ENCODE data around the gene TAF6.

The TAF6 gene

DNA sequence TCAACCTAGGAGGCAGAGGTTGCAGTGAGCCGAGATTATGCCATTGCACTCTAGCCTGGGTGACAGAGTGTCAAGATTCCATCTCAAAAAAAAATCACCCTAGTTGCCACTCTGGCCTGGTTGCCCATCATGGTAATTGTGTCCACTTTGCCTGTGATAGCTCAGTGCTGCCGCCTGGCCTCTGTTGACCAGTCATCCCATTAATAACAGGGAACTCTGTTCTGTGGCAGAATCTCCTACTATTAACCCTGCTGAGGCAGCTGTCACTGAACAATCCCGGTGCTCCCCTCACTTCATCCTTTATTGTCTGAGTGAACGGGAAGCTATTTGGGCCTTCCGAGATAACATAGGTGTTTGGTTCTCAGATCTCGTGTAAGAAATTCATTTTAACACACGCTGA, 52.2 kb downstream of the TAF6 start:
- TF ChIP-seq RAD21 (IDR thresholded peaks at IDR 0.05; ENCODE audit: low read depth) (no peak), TCF12 (IDR thresholded peaks at IDR 0.05; ENCODE audit: low read depth) (no peak), ZBTB7A (IDR thresholded peaks at IDR 0.05; ENCODE audit: low read depth) (no peak), TAF1 (IDR thresholded peaks at IDR 0.05; ENCODE audit: low read depth) (no peak), TEAD4 (IDR thresholded peaks at IDR 0.05) (no peak), EGR1 (IDR thresholded peaks at IDR 0.05) (no peak), CREB1 (IDR thresholded peaks at IDR 0.05; ENCODE audit: low read depth) (no peak)
- TF ChIP-seq, protein P1, sequence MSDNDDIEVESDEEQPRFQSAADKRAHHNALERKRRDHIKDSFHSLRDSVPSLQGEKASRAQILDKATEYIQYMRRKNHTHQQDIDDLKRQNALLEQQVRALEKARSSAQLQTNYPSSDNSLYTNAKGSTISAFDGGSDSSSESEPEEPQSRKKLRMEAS (IDR thresholded peaks at IDR 0.05) = no peak
- TF ChIP-seq, protein P2, sequence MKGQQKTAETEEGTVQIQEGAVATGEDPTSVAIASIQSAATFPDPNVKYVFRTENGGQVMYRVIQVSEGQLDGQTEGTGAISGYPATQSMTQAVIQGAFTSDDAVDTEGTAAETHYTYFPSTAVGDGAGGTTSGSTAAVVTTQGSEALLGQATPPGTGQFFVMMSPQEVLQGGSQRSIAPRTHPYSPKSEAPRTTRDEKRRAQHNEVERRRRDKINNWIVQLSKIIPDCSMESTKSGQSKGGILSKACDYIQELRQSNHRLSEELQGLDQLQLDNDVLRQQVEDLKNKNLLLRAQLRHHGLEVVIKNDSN (IDR thresholded peaks at IDR 0.05) = no peak
- TF ChIP-seq, protein P3, sequence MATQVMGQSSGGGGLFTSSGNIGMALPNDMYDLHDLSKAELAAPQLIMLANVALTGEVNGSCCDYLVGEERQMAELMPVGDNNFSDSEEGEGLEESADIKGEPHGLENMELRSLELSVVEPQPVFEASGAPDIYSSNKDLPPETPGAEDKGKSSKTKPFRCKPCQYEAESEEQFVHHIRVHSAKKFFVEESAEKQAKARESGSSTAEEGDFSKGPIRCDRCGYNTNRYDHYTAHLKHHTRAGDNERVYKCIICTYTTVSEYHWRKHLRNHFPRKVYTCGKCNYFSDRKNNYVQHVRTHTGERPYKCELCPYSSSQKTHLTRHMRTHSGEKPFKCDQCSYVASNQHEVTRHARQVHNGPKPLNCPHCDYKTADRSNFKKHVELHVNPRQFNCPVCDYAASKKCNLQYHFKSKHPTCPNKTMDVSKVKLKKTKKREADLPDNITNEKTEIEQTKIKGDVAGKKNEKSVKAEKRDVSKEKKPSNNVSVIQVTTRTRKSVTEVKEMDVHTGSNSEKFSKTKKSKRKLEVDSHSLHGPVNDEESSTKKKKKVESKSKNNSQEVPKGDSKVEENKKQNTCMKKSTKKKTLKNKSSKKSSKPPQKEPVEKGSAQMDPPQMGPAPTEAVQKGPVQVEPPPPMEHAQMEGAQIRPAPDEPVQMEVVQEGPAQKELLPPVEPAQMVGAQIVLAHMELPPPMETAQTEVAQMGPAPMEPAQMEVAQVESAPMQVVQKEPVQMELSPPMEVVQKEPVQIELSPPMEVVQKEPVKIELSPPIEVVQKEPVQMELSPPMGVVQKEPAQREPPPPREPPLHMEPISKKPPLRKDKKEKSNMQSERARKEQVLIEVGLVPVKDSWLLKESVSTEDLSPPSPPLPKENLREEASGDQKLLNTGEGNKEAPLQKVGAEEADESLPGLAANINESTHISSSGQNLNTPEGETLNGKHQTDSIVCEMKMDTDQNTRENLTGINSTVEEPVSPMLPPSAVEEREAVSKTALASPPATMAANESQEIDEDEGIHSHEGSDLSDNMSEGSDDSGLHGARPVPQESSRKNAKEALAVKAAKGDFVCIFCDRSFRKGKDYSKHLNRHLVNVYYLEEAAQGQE (IDR thresholded peaks at IDR 0.05; ENCODE audit: low read depth) = no peak

DNA sequence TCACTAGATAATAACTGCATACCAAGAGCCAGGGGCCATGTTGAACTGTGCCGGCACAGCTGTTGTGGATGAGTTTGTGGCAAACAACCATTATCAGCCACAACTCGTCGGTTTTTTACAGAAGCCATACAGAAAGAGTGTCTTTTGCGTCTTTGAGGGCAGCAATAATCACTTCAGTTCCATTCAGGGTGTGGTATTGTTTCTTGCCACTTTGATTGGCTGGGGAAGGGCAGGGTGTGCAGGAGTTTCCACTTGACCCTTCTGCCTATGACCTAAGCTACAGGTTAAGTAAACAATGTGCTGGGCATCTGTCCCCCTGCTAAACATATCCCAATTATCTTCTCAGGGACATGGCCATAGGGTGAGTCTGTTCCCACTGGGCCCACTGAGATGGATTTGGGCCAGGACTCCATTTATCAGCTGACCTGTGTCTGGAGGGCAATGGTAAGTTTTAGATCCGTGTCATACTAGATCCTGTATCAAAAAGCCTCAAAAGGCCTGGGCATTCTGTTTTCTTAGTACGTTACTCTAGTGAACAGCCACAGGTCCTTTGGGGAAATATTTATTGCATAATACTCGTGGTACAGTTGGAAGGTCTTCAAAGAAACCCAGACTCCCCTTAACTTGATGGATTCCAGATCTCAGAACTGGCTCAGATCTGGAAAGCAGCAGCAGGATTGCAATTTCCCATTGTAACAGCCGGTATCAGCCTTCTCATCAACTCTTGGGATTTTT, 53.5 kb downstream of the TAF6 start:
- TF ChIP-seq TEAD4 (IDR thresholded peaks at IDR 0.05) (no peak), NFIC (IDR thresholded peaks at IDR 0.05) (no peak), EGR1 (IDR thresholded peaks at IDR 0.05) (no peak), RAD21 (IDR thresholded peaks at IDR 0.05; ENCODE audit: low read depth) (no peak), CEBPB (IDR thresholded peaks at IDR 0.05) (no peak), EP300 (IDR thresholded peaks at IDR 0.05; ENCODE audit: borderline replicate concordance) (no peak), YY1 (IDR thresholded peaks at IDR 0.05; ENCODE audit: low read depth) (no peak), TAF1 (IDR thresholded peaks at IDR 0.05; ENCODE audit: low read depth) (no peak), FOXM1 (IDR thresholded peaks at IDR 0.05; ENCODE audit: borderline replicate concordance, low read depth) (no peak), ZBTB7A (IDR thresholded peaks at IDR 0.05; ENCODE audit: low read depth) (no peak)
- TF ChIP-seq, protein P1 (IDR thresholded peaks at IDR 0.05) = no peak
- TF ChIP-seq, protein P2 (IDR thresholded peaks at IDR 0.05) = no peak

DNA sequence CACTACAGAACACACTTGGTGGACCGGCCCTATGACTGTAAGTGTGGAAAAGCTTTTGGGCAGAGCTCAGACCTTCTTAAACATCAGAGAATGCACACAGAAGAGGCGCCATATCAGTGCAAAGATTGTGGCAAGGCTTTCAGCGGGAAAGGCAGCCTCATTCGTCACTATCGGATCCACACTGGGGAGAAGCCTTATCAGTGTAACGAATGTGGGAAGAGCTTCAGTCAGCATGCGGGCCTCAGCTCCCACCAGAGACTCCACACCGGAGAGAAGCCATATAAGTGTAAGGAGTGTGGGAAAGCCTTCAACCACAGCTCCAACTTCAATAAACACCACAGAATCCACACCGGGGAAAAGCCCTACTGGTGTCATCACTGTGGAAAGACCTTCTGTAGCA, 55.0 kb downstream of the TAF6 start:
- TF ChIP-seq CEBPB (IDR thresholded peaks at IDR 0.05) = no peak
- TF ChIP-seq EP300 (IDR thresholded peaks at IDR 0.05; ENCODE audit: borderline replicate concordance) = no peak
- TF ChIP-seq, protein P3 (IDR thresholded peaks at IDR 0.05; ENCODE audit: low read depth) = no peak
- TF ChIP-seq TAF1 (IDR thresholded peaks at IDR 0.05; ENCODE audit: low read depth) = no peak
- TF ChIP-seq RAD21 (IDR thresholded peaks at IDR 0.05; ENCODE audit: low read depth) = no peak
- TF ChIP-seq ZBTB7A (IDR thresholded peaks at IDR 0.05; ENCODE audit: low read depth) = no peak
- no peak for TF ChIP-seq TCF12 (IDR thresholded peaks at IDR 0.05; ENCODE audit: low read depth)
- no peak for TF ChIP-seq TEAD4 (IDR thresholded peaks at IDR 0.05)
- TF ChIP-seq EGR1 (IDR thresholded peaks at IDR 0.05) = no peak
- no peak for TF ChIP-seq FOXM1 (IDR thresholded peaks at IDR 0.05; ENCODE audit: borderline replicate concordance, low read depth)
- TF ChIP-seq, protein P2 (IDR thresholded peaks at IDR 0.05) = no peak
- TF ChIP-seq YY1 (IDR thresholded peaks at IDR 0.05; ENCODE audit: low read depth) = no peak
- no peak for TF ChIP-seq NFIC (IDR thresholded peaks at IDR 0.05)
- TF ChIP-seq, protein P1 (IDR thresholded peaks at IDR 0.05) = no peak
- no peak for TF ChIP-seq CREB1 (IDR thresholded peaks at IDR 0.05; ENCODE audit: low read depth)

DNA sequence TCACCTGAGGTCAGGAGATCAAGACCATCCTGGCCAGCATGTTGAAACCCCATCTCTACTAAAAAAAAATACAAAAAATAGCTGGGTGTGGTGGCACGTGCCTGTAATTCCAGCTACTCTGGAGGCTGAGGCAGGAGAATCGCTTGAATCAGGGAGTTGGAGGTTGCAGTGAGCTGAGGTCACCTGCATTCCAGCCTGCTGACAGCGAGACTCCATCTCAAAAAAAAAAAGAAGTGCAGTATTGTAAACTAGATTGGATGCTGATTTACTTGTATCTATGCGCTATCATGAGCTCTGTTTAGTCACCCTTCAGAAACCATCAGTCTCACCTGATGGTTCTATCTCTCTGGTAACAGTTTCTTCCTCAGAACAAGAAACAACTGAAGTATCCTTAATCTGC, 55.8 kb downstream of the TAF6 start:
- no peak for TF ChIP-seq FOXM1 (IDR thresholded peaks at IDR 0.05; ENCODE audit: borderline replicate concordance, low read depth)
- no peak for TF ChIP-seq YY1 (IDR thresholded peaks at IDR 0.05; ENCODE audit: low read depth)
- TF ChIP-seq, protein P1 (IDR thresholded peaks at IDR 0.05) = no peak
- TF ChIP-seq, protein P2 (IDR thresholded peaks at IDR 0.05) = no peak
- no peak for TF ChIP-seq CEBPB (IDR thresholded peaks at IDR 0.05)
- no peak for TF ChIP-seq RAD21 (IDR thresholded peaks at IDR 0.05; ENCODE audit: low read depth)
